ENCODE data around the gene CAP2. TPM values are rescaled to one million over a fixed set of nuclear protein-coding genes. Genes with fewer than 3 reads are reported as not detected.
"Not testable (repeated sequence)": the region's sequence is repeated elsewhere in the genome, so short reads cannot be mapped to it uniquely, and the experiment has no call there.

CAP2 gene
- polyA plus RNA-seq, 12 donors: 70.0 to 247 (median 214) TPM; not detected in 1

DNA sequence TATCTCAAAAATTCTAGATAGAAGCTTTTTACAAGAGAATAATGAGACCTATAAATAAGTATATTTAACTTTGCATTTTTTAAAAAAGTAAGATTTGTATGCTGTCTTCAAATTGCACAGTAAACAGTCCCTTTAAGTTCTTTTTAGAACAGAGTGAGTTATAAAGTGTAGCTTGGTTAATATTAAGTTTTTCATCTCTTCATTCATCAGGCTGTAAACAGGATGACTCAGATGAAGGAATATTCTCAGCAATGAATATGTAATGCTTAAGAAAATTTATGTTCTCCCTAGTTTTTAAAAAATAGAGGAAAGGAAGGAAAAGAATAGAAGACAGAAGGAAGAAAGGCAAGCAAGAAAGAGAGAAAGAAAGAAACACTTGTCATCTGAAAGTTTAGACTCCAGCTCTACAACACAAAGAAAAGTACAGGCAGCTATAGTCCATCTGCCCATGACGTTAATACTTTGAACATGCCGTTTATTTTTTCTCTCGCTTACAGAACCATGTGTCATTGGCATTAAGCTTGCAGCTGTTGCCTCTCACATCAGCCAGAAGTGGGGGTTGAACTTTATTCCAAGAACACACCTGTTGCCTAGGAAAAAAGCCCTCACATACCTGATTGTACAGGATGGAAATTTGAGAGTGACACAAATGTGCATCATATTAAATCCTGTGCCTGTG, 36.1 kb downstream of the CAP2 start:
- DNase-seq: peak; percentile 59

DNA sequence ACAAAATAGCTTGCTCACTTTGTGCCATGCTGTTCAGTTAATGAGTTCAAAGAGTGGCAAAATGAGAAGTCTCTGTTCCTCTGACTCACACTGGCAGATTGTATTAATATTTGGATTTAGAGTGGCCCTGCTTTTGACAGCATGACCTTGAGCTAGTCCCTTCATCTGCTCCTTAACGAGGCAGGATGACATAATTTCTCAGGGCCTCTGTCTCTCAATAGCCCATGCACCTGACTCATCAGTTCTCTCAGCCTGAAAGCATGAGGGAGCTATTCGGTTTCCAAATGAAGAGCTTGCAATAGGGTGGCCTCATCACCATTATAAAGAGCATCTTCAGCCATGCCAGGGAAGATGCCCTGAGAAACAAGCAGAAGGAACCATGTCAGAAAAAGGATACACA, 38.2 kb downstream of the CAP2 start:
- no peak for DNase-seq

DNA sequence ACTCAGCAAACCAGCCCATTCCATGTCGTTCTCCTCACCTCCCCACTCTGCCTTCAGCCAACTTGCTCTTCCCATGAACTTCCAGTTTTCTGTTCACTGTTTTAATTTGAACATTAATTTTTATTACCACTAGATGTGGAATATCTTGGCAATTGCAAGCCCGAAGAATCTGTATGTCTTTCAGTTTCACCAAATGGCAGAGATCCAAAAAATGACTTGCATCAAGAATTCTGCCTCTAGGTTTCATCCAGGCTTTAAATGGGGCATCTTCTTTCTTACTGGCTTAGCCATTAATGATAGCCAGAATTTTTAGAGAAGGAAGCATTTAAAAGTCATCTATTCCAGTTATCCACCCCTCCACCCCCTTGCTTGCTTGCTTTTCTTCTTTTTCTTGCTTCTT, 39.0 kb downstream of the CAP2 start:
- no peak for DNase-seq

DNA sequence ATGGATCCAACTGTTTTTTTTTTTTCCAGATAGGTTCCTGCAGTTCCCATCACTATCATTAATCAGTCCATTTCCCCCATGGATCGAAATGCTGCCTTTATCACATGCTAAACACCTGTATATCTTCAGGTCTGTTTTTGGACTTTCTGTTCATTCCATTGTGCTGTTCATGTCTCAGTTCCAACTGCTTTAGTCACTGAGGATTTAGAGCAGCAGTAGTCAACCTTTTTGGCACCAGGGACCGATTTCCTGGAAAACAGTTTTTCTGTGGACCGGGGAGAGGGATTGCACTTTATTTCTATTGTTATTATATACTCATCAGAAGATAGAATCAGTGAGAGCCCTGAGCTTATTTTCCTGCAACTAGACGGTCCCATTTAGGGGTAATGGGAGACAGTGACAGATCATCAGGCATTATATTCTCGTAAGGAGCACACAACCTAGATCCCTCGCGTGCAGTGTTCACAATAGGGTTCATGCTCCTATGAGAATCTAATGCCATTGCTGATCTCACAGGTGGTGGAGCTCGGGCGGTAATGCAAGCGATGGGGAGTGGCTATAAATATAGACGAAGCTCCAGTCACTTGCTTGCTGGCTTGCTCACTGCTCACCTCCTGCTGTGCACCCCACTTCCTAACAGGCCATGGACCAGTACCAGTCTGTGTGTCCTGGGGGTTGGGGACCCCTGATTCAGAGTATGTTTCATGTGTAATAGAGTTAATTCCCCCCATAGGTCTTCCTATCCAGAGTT, 46.0 kb downstream of the CAP2 start:
- DNase-seq: no peak

DNA sequence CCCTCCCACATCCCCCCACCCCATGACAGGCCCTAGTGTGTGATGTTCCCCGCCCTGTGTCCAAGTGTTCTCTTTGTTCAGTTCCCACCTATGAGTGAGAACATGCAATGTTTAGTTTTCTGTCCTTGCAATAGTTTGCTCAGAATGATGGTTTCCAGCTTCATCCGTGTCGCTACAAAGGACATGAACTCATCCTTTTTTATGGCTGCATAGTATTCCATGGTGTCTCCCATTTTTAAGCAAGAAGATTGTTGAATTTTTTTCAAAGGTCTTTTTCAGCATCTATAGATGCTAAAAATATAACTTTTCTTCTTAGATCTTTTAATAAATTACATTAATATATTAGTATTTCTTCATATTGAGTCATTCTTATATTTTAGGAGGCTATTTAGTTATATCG, 47.4 kb downstream of the CAP2 start:
- DNase-seq: not testable (repeated sequence)

DNA sequence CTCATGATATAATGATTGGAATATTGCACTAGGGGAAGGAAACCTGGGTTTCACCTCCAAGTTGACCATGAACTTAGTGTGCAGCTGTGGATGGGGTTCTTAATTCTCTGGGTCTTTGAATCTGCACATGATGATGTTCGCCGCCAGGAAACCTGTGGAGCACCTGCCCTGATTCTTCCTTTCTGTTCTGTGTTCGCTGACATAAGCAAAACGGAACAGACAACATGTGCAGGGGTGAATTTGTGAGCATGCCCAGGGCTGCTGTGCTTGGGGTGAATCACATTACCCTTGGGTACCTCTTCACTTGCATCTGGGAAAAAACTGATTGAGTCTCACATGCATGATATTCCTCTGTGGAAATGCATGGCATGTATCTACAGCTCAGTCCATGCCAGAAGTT, 48.8 kb downstream of the CAP2 start:
- no peak for DNase-seq

DNA sequence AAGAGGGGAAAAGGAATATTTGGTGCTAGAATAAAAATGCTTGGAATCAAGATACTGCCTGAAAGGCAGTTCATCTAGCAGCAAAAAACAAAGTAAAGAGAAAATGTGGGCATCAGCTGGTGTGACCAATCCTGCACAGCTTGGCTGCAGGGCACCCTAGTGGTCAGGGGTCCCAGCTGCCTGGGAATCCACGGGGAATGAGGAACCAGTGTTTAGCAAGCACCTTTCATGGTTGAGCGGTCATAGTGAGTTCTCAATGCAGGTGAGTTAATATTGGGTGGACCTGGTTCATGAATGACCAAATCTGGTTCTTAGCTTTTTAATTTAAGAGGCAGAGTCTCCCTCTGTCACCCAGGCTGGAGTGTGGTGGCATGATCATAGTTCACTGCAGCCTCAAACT, 53.3 kb downstream of the CAP2 start:
- no peak for DNase-seq

DNA sequence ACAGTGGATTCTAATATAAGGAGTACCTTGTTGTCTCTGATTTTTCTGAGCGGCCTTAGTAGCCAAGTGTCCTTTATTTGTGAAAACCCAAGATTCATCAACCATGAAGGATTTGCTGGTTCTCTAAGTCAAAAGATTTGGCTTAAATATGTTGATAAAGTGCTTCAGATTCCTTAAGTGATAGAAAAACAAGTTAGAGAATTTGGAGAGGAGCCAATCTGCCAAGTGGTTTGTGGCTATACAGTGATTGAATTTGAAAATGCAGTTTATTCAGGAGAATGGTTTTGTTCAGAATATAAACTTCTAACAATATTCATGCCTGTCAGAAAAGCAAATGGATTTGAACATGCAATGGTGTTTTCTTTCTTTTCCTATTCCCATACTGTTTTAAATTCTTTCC, 54.8 kb downstream of the CAP2 start:
- DNase-seq: no peak

DNA sequence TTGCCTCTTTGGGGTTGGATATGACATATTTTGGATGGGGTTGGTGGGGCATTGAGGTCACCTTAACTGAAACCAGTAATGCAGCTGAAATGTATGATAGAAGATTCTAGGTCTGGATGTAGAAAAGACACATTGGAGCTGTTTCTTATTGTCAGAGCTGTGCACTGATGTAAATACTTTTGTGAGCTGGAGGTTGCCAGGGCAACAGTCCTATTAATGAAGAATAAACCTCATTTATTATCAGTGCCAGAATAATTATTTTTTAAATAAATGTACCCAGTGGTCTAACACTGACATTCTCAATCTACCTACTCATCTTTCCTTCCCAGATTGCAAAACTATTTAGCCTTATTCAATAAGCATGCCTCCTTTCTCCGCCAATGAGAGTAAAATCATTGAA, 57.0 kb downstream of the CAP2 start:
- DNase-seq: no peak

DNA sequence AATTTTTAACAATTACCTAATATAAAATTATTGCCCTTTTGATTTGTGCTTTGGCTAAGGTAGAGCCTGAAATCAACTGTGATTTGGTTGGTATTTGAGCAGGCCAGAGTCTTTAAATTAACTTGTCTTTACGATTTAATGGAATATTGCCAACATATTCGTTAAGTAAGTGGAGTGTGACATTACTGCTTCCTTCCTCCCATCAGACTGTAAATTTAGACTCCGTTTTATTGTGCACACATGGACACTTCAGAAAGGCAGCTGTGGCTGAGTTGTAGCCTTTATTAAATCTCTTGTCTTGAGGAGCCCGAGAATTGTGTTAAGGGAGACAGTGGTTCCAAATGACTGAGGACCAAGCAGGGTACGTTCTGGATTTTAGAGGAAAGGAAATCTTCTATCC, 57.4 kb downstream of the CAP2 start:
- no peak for DNase-seq

DNA sequence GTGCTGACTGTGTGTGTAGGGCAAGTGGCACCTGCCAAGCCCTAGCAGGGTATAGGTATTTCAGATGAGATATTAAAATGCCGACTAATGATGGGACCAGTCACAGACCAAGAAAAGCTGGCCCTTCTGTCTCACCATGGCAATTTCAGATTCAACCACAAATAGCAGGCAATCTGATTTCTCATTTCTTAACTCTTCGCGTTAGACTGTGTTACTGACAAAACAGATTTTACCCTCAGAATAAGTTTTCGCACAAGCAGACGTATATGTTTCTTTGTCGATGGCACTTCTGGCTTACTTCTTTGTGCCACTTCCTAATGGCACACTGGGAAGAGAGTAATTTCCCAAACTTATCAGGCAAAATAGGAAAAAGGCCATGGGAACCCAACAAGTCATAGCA, 58.7 kb downstream of the CAP2 start:
- no peak for DNase-seq

DNA sequence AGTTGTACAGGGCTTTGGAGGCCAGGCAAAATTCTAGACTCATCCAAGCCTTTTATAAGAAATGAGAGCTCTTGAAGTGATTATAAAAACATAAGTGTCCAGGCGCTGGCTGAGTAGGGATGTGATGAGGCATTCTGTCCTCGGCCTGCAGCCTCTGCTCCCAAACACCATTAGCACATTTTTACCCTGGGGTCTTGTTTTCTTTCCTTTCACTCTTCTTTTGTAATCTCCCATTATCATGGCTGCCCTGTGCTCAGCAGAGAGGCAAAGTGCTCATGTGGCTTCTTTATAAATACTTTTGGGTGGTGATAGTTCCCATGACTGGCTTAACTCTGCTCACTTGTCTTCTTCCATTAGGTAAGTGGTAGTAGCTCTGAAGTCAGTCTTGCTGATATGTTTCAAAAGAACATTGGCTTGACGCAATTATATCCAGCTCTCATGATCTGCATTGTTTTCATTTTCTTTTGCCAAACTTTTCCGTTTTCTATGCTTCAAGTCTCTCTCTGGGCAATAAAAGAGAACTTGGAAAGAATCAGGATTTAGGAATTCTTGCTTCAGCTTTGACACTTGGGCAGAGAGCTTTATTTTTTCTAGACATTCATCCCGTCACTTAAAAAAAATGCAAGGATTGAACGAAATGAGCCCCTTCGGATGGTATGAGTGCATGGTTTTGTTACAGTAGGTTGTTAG, 61.1 kb downstream of the CAP2 start:
- DNase-seq: no peak

DNA sequence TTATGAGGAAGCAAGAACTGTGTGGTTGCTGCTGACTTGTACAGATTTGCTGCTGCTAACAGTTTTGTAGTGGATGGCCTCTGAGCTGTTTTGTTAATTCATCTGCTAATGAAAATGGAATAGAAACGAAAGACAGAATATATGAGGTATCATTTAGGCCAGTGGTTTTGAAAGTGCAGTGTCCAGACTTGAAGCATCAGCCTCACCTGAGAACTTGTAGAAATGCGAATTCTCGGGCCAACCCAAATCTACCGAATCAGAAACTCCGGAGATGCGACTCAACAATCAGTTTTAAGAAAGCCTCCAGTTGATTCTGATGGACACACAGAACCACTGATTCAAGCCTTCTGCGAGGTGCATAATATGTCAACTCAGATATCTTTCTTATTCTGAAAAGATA, 62.5 kb downstream of the CAP2 start:
- no peak for DNase-seq

DNA sequence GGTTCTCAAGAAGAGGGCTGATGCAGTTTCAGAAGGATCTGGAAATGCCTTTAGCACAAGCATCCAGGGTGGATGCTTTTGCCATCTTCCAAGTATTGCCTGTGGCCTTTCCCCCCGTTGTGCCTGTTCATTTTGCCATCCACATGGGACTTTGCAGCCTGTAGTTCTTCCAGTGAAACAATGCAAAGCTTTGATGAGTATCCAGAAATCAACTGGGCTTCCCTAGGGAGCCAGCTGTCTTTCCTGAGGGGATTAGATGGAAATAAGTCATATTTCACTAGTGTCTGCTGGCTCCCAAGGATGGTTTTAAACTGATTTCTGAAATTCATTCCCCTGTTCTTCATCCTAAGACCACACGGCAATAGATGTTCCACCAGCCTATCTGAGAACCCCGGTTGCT, 63.3 kb downstream of the CAP2 start:
- DNase-seq: no peak

DNA sequence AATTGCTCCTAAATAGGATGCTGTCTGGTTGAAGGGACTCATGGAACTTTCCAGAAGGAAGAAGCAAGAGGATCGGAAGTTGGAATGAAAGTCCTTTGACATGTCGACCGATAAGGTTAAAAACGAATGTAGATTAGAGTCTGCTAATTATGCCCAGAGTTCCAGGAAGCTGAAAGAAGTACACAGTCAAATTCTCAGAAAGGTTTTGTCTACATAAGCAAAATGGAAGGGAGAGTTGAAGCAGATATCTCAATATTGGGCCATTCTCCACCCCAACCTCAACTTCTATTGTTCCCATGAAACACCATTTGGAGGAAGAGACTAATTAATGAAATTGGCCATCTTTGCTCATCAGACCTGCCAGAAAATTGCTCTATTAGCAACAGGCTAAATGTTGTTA, 64.0 kb downstream of the CAP2 start:
- no peak for DNase-seq

DNA sequence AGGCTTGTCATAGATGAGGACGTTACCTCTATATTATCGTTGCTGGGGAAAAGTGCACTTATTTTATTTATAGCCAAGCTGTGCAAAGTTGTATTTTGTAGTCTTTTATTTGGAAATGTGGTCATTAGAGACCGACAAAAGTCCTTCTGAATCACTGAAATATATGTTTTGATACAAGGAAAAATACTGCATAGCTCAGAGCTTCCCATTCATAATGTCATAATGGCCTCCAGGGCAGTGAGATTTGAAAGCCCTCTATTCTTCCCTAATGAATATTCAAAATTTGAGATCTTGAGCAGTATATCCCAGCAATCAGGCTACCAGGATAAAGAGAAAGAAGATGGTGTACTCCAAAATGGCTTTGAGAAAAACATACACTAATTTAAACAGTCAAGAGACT, 64.6 kb downstream of the CAP2 start:
- DNase-seq: no peak

DNA sequence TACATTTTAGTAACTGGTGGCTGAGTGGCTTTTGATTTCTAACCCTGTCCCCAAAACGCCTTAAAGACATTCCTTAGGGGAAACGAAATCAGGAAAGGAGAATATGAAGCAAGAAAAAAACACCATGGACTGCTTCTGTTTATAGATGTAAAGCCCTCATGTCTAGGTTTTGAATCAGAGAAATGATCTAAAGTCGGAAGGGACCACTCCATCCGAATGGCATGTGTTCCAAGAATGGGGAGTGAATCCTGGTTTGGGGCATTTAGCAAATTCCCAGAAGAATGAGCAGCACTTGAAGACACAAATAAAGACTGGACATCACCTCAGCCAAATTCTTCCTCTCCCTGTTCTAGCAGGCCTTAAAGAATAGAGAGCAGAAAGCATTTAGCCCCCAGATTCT, 65.6 kb downstream of the CAP2 start:
- no peak for DNase-seq

DNA sequence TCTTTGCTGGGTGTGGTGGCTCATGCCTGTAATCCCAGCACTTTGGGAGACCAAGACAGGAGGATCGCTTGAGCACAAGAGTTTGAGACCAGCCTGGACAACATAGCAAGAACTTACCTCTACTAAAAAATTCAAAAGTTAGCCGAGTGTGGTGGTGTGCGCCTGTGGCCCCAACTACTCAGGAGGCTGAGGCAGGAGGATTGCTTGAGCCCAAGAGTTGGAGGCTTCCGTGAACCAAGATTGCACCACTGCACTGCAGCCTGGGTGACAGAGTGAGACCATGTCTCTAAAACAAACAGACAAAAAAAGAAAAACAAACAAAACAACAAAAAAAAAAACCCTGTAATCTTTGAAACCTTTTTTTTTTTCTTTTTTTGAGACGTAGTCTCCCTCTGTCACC, 67.5 kb downstream of the CAP2 start:
- DNase-seq: no peak

DNA sequence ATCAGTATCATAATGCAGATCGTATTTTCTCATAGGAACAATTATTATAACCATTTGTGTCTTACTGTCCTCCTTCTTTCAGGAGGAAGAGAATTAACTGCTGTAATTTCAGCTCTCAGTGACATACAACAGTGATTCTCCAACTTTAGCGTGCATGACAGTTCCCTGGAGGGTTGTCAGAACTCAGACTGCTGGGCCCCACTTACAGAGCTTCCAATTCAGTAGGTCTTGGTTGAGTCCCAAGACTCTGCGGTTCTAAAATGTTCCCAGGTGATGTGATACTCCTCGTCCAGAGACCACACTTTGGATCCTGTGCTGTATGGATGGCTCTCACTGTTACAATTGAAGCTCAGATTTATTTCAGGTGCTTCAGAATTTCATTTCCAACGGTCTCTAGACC, 72.8 kb downstream of the CAP2 start:
- no peak for DNase-seq

DNA sequence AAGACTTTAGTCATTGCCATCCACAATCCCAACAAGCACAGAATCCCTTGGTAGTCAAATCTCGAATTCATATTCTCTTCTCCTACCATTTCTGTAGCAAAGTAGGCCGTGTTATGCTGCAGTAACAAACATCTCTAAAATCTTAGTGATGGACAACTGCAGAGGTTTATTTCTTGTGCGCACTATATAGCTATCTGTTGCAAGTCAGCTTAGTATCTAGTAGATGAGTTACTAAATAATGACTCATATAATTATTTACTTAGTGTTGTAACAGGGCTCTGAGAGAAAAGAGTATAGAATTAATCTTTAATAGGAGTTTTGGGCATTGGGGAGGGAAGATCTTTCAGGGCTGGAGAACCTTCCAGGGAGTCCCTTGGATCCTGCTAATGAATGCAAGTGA, 73.3 kb downstream of the CAP2 start:
- no peak for DNase-seq

DNA sequence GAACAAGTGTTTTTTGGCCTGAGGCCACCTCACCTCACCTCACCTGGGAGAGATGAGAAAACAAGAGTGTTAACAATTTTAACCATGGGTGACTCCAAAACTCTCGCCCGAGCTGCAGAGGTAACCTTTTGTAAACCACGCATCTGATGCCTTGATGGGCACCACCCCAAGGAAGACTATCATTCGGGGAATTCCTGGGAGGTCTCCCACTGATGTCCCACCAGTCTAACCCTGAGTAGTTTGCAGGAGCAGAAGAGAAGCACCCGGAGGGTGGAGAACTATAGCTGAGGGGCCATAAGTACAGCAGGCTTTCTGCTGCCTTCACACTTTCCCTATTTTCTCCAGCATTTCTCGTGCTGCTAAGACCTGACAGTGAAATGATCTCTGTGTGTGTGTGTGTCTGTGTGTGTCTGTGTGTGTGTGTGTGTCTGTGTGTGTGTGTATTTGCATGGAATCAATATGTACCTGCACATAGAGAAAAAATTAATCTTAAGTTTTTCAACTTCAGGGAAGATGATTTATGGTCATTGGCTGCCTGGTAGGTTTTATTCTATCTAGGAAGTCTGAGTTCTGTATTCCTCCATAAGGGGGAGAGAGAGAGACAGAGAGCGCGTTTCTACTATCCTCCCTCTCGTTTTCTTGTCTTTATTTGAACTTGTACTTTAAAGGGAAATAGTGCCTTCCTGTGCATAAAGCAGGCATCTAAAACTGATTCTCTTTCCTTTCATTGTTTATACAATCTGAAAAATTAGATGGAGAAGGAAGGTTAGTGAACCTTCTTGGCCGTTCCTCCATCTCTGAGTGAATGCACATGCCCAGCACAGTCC, 75.8 kb downstream of the CAP2 start:
- DNase-seq: no peak

DNA sequence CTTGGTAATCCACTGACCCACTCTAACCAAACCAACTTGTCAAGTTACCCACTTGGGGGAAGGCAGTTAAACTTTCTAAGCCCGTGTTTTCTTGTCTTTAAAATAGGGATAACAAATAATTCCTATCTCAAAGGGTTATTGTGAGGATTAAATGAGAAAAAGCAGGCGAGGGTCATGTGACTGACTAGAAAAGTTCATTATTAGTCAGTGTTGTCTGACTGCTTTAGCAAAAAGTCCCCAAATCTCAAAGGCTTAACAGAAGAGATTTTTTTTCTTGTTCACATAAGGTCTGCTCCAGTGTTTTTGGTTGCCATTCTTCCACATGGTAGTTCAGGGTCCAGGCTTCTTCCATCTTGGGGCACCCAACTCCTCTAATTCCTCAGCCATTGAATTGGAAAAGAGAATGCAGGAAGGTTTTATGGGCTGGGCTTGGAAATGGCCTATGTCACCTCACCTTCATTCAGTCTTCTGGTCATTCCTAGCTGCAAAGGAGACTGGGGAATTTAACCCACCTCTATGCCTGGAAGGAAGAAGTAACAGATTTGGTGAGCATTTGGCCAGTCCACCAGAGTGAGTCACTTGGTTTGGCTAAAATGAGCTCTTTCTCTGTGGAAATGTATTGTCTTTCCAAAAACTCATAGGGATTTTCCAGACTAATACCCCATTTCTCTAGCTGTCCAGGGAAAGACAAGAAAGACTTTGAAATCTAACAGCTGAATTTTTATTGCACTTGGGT, 77.0 kb downstream of the CAP2 start:
- DNase-seq: no peak
